ENCODE measurements around the gene GALNTL6.

The GALNTL6 gene

DNA sequence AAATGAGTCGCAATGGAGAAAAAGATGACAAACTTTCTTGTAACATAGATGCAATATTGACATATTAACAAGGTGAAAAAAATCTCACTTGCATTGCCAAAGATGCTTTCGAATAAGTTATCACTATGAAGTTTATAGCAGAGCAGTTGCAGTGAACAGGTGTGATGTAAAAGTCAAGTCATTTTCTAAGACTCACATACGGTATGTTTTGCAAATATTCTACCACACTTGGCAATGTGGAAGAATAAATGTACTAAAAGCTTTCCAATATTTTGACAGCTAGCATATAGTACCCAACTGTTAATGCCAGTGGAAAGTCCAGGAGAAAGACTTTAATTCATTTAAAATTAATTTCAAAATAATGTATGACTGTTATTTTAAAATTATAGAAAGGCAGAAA is 76.5 kb downstream of the GALNTL6 start:
- DNase-seq, result no peak

DNA sequence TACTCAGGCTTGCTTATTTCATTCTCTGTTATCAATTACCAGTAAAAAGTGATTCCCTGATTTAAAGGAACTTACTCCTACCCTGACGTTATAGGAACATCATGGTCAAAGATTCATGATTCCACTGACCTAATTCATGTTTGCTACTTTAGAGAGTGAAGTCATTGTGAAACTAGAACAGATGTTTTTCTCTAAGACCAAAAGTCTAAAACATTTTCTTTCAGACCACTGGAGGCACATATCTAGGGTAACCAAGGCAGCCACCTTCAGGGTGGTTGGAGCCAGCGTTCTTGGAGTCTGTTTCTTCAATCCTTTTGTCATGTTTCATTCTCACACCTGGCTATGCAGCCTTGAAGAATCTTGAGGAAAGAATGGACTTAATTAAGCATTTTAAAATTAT is 77.8 kb downstream of the GALNTL6 start:
- no peak for DNase-seq

GRCh38 chr4:171896426-171896825 is 83.2 kb downstream of the GALNTL6 start:
- no peak for DNase-seq

GRCh38 chr4:171919314-171919713 is 106.1 kb downstream of the GALNTL6 start:
- no peak for DNase-seq

- DNase-seq, result no peak
Observed at GRCh38 chr4:171920901-171921300, 107.7 kb downstream of the GALNTL6 start.

- DNase-seq, result no peak
Observed at GRCh38 chr4:171924746-171925376, 111.7 kb downstream of the GALNTL6 start.

- DNase-seq, result no peak
Observed at GRCh38 chr4:171928336-171928735, 115.1 kb downstream of the GALNTL6 start.

DNA sequence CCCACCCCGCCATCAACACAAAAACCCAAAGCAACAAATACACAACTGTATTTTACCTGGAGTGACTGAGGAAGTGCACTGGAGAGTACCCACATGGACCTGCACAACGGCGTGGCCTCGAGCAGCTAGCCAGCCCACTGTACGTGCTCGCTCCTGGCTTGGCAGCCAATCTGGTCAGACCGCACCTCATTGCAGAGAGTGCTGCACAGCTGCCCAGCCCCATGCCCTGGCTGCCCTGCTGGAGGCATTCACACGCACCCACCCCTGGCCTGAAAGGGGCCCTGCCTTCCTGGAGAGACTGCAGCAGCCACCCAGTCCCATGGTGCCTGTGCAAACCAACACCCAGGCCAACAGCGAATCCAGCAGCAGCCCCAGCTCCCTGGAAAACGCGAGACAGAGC is 116.3 kb downstream of the GALNTL6 start:
- no peak for DNase-seq

- no peak for DNase-seq
Observed at GRCh38 chr4:171929907-171930306, 116.7 kb downstream of the GALNTL6 start.

DNA sequence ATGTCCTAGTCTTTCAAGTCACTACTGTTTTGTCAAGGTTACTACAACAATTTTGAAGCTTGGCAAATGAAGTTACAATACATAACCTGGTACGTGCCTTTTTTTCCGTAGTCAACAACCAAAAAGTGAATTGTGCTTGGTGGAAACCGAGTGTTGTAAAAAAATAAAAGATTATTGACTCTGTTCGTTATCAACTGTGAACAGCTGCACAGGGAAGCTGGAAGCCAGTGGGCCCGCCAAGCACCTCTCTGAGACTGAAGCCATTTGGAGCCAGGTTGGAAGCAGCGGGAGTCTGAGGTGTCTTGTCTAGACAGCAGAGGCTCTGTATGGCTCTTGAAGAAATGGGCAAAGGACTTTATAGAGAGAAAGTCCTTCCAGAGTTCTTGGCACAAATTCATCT is 119.0 kb downstream of the GALNTL6 start:
- DNase-seq, result no peak

- DNase-seq, result no peak
Observed at GRCh38 chr4:171940656-171941055, 127.5 kb downstream of the GALNTL6 start.

GRCh38 chr4:171947400-171947799 is 134.2 kb downstream of the GALNTL6 start:
- DNase-seq, result no peak

DNA sequence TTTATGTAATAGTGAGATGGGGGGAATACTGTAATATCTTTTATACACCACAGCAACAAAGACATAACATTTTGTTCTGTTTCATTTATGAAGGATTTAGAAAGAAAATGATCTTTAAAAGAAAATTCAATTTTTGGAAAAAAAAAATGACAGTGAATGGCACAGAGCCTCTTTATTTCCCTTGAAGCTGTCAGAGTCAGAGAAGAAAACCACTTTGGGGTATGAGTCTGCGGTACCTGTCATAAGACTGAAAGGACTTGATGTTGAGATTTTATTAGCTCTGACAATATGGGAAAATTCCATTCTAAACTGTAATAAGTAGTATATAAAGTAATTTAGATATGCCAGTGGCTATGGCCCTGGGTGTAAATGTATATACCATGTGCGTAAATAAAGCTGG is 134.8 kb downstream of the GALNTL6 start:
- DNase-seq, result no peak

DNA sequence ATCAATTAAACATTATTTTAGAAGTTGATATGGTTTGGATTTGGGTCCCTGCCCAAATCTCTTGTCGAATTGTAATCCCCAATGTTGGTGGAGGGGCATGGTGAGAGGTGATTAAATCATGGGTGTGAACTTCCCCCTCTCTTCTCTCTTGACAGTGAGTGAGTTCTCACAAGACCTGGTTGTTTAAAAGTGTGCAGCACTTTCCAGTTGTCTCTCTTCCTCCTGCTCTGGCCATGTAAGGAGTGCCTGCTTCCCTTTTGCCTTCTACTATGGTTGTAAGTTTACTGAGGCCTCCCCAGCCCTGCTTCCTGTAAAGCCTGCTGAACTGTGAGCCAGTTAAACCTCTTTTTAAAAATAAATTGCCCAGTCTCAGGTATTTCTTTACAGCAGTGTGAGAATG is 141.4 kb downstream of the GALNTL6 start:
- no peak for DNase-seq

DNA sequence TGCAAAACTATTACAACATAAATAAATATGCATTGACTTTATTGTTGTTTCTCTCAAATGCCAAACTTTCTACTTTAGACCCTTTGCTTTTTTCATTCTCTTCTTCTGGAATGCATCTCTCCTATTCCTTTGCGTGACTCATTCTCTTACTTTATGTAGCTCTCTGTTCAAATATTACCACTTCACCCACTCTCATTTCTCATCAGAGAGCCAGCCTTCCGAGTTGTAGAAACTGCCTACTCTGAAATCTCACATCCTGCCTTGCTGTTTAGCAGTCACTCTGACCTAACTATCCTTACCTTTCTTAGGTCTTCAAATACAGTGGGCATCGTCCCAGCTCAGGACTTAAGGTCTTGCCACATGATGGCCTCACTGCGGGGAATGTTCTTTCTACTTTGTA is 143.5 kb downstream of the GALNTL6 start:
- DNase-seq, result no peak

- DNase-seq, result no peak
Observed at GRCh38 chr4:171962110-171962509, 148.9 kb downstream of the GALNTL6 start.

DNA sequence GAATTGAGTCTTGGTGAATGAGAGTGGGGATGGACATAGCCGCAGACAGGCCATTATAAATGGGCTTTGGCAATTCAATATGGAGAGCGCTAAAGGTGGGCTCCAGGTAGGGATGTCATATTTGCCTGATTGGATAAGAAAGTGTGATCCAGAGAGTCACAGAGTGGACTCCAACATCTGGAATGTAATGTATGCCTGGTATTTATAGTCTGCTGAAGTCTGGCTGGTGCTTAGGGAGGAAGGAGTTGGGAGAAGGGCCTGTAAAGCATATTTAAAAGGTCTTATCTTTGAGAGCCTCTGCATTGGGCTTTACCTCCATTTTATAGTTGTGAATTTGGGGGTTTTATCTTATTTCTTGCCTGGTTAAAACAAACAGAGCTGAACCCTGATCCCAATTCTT is 153.2 kb downstream of the GALNTL6 start:
- DNase-seq, result no peak

DNA sequence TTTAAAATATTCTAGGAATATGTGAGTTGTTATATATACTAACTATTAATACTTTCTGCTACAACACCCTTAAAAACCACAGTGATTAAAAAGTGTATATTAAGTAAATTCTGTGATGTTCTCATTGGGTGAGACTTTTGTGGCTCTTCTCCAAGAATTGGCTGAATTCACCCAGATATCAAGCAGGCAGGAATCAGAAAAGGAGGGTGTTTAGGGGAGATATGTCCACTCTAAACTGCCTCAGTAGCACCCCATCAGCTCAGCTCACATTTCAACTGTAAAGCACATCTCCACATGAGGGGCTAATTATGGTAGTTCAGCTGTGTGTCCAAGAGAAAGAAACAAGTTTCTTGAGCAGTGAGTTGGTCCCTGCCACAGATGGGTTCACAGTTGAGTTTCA is 165.0 kb downstream of the GALNTL6 start:
- no peak for DNase-seq

DNA sequence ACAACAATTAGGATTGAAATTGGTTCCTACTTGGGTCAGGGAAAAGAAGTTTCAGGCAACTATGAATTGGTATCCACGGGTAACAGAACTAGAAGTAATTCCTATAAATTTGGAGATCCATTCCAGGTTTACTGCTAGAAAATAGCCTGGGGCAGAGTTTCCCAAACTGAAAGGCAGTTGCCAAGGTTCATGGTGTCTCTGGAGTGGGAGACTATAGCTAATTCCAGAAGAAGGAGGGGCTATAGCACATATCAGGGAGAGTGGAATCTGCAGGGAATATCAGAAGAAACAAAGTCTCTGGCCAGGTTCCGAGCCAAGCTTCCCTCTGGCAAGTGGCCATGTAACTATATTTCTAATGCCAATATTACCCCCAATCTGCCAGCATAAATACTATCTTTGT is 166.3 kb downstream of the GALNTL6 start:
- no peak for DNase-seq

GRCh38 chr4:171981185-171981584 is 168.0 kb downstream of the GALNTL6 start:
- no peak for DNase-seq

GRCh38 chr4:171983935-171984805 is 171.0 kb downstream of the GALNTL6 start:
- DNase-seq, result no peak

GRCh38 chr4:171985129-171985528 is 171.9 kb downstream of the GALNTL6 start:
- DNase-seq, result no peak

GRCh38 chr4:171993247-171993646 is 180.0 kb downstream of the GALNTL6 start:
- DNase-seq, result no peak

DNA sequence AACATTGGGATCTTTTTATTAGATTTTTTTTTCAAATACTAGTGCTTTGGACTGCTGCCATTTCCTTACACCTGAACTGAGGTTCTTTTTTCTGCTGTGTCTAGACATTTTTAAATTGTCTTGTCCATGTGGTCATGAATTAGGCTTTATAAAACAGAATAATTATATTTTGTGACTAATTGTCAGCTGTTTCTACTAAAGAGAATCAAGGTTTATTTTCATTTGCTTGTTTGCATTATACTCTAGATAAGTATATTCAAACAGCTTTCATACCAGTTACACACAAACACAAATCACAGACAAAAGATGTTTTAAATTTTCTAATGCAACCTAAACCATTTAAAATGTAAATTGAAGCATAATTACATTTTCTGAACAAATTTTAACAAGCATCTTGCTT is 194.7 kb downstream of the GALNTL6 start:
- no peak for DNase-seq

All from NCI-H2029 treated with DMSO at 0.1 percent for 48 hours (cell line).